ENCODE results near the gene ZNF239.

DNA sequence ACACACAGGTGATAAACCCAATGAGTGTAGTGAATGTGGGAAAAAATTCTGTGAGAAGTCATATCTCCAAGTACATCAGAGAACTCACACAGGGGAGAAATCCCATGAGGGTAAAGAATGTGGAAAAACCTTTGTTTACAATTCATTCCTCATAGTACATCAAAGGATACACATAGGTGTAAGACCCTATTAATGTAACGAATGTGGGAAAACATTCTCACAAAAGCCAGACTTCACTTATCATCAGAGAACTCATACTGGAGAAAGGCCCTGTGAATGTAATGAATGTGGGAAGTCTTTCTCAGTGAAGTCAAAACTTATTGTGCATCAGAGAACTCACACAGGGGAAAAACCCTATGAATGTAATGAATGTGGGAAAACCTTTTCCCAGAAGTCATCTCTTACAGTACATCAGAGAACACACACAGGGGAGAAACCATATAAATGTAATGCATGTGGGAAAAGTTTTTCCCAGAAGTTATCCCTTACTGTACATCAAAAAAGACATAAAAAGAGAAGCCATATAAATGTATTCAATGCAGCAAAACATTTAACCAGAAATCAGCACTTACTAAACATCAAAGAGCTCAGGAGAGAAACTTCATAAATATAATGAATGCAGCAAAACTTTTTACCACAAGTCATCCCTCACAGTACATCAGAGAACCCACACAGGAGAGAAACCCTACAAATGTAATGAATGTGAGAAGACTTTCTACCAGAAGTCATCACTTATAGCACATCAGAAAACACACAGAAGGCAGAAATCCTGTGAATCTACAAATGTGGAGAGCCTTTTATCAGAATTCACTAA is 49.8 kb downstream of the ZNF239 start:
- TF ChIP-seq CTCF (conservative IDR thresholded peaks at IDR 0.05) (no peak), EZH2 (IDR thresholded peaks at IDR 0.05; ENCODE audit: low read depth) (no peak)

All from PC-9 (cell line).